ENCODE results near the gene RAB3GAP1.

- TF ChIP-seq CTCF (IDR thresholded peaks at IDR 0.05; ENCODE audit: insufficient read depth, low read depth, low read length), result no peak
- no peak for TF ChIP-seq EZH2 (IDR thresholded peaks at IDR 0.05; ENCODE audit: insufficient read depth, low read length)
These were observed 46.3 kb upstream of the RAB3GAP1 start for GRCh38 chr2:135005753-135006152.
